ENCODE data around the gene GRK2. TPM values are rescaled to one million over a fixed set of nuclear protein-coding genes. Genes with fewer than 3 reads are reported as not detected.

The GRK2 gene
- total and polyA plus RNA-seq, 2 of the 13 experiments (the other 11 are each of a cell fraction or from before 2014, with no cell fraction given): 31.3 to 42.4 TPM

GRCh38 chr11:67247946-67248550, 18.2 kb upstream of the GRK2 start:
- BruUV-seq (replicated peaks): no TSS peak
- intact Hi-C loops (cut with micrococcal nuclease; ENCODE audit: unreplicated experiment): loop anchor here (10.0 kb wide), 1 partner anchor 137 kb away; no protein-coding TSS in a partner anchor
- no peak for TF ChIP-seq ZNF333 (CRISPR knock-in tag; IDR thresholded peaks at IDR 0.05; ENCODE audit: borderline replicate concordance)
- TF ChIP-seq SRF (IDR thresholded peaks at IDR 0.05; ENCODE audit: low read depth, low read length): no peak
- no peak for TF ChIP-seq ZNF33B (CRISPR knock-in tag; IDR thresholded peaks at IDR 0.05)
- H3K79me2 ChIP-seq (ENCODE audit: insufficient read depth, low read length): peaks cover 11% of the 10 kb centered on the region
- 69% methylated on average over 5 of the region's 5 CpGs for WGBS (ENCODE audit: low lambda C conversion rate)
- no peaks in the 10 kb centered on the region for H3K27me3 ChIP-seq (ENCODE audit: control insufficient read depth in 1 of 2, insufficient read depth in 2 of 2, low read length in 2 of 2)
- no peak overlapping the region for H2AFZ ChIP-seq (ENCODE audit: low read length)
- ChIA-PET POLR2A (interaction anchor here (1.2 to 1.6 kb wide), 2 partner anchors 8 to 10 kb away, joined by 3 to 14 read pairs; no protein-coding TSS in a partner anchor), CTCF (ENCODE audit: low intra/inter-chr PET ratio, low total read pairs) (no interaction called here)
- peak; percentile 34 for FAIRE-seq
- H4K20me1 ChIP-seq (ENCODE audit: insufficient read depth, low read length): no peaks in the 10 kb centered on the region
- DNase-seq (ENCODE audit: low spot score): no peak
- peak overlapping the region; percentile 9 for H3K27ac ChIP-seq (ENCODE audit: extremely low read length, insufficient read depth, low read length)
- H3K9ac ChIP-seq (ENCODE audit: insufficient read depth, low read depth, low read length): no peak overlapping the region
- peaks cover 49 to 87% of the 10 kb centered on the region in 2 experiments for H3K36me3 ChIP-seq (replicated peaks in 1 of 2; ENCODE audit: control insufficient read depth in 1 of 2, insufficient read depth in 2 of 2, low read length in 2 of 2)
- ATAC-seq: peak; percentile 24; the same call in 2 of the 3 replicates
- in situ Hi-C loops (cut with HindIII; ENCODE audit: extremely low pct_ligation_motif_present, low pct_unique_long_range_greater_than_20kb): no loop called here
- no peaks in the 10 kb centered on the region for H3K9me3 ChIP-seq (ENCODE audit: low read length)
- H3K4me3 ChIP-seq (replicated peaks in 1 of 3; ENCODE audit: insufficient read depth in 1 of 3, low read depth in 2 of 3, low read length in 3 of 3): no peak overlapping the region
- no peak overlapping the region for H3K4me2 ChIP-seq (ENCODE audit: low read depth, low read length)
- peaks cover 33% of the 10 kb centered on the region for H3K4me1 ChIP-seq (ENCODE audit: insufficient read depth, low read length)

- peak; percentile 60 for ATAC-seq
- no peak overlapping the region for H3K9ac ChIP-seq (ENCODE audit: insufficient read depth, low read depth, low read length)
- POLR2A ChIA-PET: interaction anchor here (1.2 to 1.6 kb wide), 2 partner anchors 9 kb away, joined by 3 to 14 read pairs; no protein-coding TSS in a partner anchor
- peak overlapping the region; percentile 9 for H3K27ac ChIP-seq (ENCODE audit: extremely low read length, insufficient read depth, low read length)
- peak; percentile 18 for FAIRE-seq
- no peaks in the 10 kb centered on the region for H3K9me3 ChIP-seq (ENCODE audit: low read length)
- H2AFZ ChIP-seq (ENCODE audit: low read length): no peak overlapping the region
- H4K20me1 ChIP-seq (ENCODE audit: insufficient read depth, low read length): no peaks in the 10 kb centered on the region
- H3K4me2 ChIP-seq (ENCODE audit: low read depth, low read length): no peak overlapping the region
- in situ Hi-C loops (cut with HindIII; ENCODE audit: extremely low pct_ligation_motif_present, low pct_unique_long_range_greater_than_20kb) (no loop called here), intact Hi-C loops (cut with micrococcal nuclease; ENCODE audit: unreplicated experiment) (loop anchor here (10.0 kb wide), 1 partner anchor 136 kb away; no protein-coding TSS in a partner anchor)
- no peaks in the 10 kb centered on the region for H3K27me3 ChIP-seq (ENCODE audit: control insufficient read depth in 1 of 2, insufficient read depth in 2 of 2, low read length in 2 of 2)
- H3K4me1 ChIP-seq (ENCODE audit: insufficient read depth, low read length): peaks cover 33% of the 10 kb centered on the region
- CTCF ChIA-PET (ENCODE audit: low intra/inter-chr PET ratio, low total read pairs): no interaction called here
- no peak overlapping the region for H3K4me3 ChIP-seq (replicated peaks in 1 of 3; ENCODE audit: insufficient read depth in 1 of 3, low read depth in 2 of 3, low read length in 3 of 3)
- peaks cover 52 to 91% of the 10 kb centered on the region in 2 experiments for H3K36me3 ChIP-seq (replicated peaks in 1 of 2; ENCODE audit: control insufficient read depth in 1 of 2, insufficient read depth in 2 of 2, low read length in 2 of 2)
- peak; percentile 40 for DNase-seq (ENCODE audit: low spot score)
- peaks cover 6% of the 10 kb centered on the region for H3K79me2 ChIP-seq (ENCODE audit: insufficient read depth, low read length)
- no TSS peak for BruUV-seq (replicated peaks)
- peak; percentile 49; the same call in 1 of the 2 replicates for TF ChIP-seq HOXA3 (CRISPR knock-in tag; IDR thresholded peaks at IDR 0.05)
- TF ChIP-seq ZNF724P (CRISPR knock-in tag; IDR thresholded peaks at IDR 0.05; ENCODE audit: borderline replicate concordance): no peak
- no peak for TF ChIP-seq GLMP (CRISPR knock-in tag; IDR thresholded peaks at IDR 0.05; ENCODE audit: borderline replicate concordance)
- peak; percentile 45; the same call in 1 of the 2 replicates for TF ChIP-seq ARID4A (CRISPR knock-in tag; IDR thresholded peaks at IDR 0.05; ENCODE audit: borderline replicate concordance)
- 0 out of 2 replicates have a peak, but pooled peaks have one; percentile 33 for TF ChIP-seq NR2F2 (IDR thresholded peaks at IDR 0.05; ENCODE audit: borderline replicate concordance, low read depth)
- TF ChIP-seq MAZ (IDR thresholded peaks at IDR 0.05; ENCODE audit: borderline replicate concordance, low read depth, low read length): no peak
- TF ChIP-seq MAZ (CRISPR knock-in tag; IDR thresholded peaks at IDR 0.05; ENCODE audit: low read depth): no peak
- no peak for TF ChIP-seq THYN1 (CRISPR knock-in tag; IDR thresholded peaks at IDR 0.05; ENCODE audit: borderline replicate concordance, low read depth)
- no peak for TF ChIP-seq ZNF660 (CRISPR knock-in tag; IDR thresholded peaks at IDR 0.05; ENCODE audit: borderline replicate concordance, low read depth)
These were observed 17.6 kb upstream of the GRK2 start for GRCh38 chr11:67248653-67249052.

Measured in HepG2 (cell line).